HG03280 (cell line): ENCODE data around the gene FADS3.
"Not testable (repeated sequence)": the region's sequence is repeated elsewhere in the genome, so short reads cannot be mapped to it uniquely, and the experiment has no call there.

ENCODE experiments used
- ATAC-seq: cut with Tn5 transposase; IDR thresholded peaks from one replicate; pipeline ENCODE4 v1.9.1; 2021; ENCODE audit warnings: mild to moderate bottlenecking, moderate library complexity; ENCODE audit not compliant: unreplicated experiment

The FADS3 gene

DNA sequence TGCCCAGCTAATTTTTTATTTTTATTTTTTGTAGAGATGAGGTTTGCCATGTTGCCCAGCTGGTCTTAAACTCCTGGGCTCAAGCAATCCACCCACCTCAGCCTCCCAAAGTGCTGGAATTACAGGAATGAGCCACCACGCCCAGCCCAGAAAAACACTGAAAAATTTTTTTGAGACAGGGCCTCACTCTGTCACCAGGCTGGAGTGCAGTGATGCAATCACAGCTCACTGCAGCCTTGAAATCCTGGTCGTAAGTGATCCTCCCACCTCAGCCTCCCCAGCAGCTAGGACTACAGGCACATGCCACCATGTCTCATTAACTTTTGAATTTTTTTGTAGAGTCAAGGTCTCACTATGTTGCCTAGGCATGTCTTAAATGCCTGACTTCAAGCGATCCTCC, 9.1 kb downstream of the FADS3 start:
- not testable (repeated sequence) for ATAC-seq

DNA sequence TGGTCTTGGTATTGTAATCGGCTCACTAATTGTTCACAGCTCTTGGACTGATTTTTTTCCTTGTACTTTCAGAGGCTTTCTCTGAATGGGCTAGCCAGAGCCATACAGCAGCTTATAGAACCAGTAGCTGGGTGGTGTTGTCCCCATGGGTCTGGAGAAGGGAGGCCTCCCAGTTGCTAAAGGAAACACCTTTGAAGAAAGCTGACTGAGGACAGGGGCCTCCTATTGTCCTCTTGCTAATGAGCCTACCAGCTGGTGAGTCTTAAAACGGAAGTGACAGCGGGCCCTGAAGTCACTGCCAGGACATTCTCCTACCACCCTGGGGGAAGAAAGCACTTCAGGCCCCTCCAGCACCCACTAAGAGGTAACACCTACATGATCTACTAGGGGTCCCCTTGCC, 9.9 kb downstream of the FADS3 start:
- no peak for ATAC-seq

DNA sequence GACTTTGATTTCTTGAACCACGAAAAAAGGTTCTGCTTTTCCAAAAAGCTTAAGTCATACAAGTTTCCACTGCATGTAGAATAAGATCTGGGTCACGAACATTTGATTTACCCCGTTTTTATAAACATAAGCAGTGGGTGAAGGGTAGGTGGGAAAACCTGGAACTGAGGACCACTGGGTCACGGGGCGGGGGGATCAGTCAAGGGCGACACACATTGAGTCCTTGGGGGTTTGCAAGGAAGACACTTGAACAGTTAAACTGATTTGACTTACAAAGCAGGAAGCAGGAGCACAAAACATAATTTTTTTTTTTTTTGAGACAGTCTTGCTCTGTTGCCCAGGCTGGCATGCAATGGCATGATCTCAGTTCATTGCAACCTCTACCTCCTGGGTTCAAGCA, 10.9 kb downstream of the FADS3 start:
- no peak for ATAC-seq

DNA sequence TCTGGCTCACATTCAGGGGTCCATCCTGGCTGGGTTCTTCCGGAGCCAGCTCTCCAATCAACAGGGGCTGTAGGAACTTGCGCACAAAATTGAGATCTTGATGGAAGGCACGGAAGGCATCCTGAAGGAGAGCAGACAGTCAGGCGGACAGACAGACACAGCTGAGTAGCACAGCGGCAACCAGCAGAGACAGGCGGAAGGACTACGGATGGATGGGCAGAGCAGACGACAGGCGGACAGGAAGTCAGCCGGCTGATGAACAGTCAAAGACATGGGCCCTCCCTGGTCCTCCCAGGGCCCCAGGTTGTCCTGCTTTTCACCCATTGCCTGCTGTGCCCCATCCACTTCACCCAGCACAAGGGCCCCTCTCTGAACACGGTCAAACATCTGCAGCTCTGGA, 11.3 kb downstream of the FADS3 start:
- ATAC-seq: no peak

DNA sequence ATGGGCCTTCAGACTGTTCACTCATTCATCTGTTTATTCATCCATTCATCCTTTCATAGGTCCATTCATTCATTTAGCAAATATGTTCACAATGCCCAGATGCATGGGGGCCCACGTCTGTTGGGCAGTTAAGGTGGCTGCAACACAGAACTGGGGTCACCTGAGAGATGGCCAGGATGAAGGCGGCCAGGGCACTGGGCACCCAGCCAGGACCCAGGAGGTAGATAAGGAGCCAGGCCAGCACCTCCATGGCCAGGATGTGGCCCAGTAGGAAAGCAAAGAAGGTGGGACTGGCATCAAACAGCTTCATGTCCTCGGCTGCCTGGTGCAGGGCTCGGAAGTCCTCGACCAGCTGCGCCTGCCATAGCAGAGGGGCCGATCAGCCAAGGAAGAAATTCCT, 12.2 kb downstream of the FADS3 start:
- ATAC-seq: no peak

DNA sequence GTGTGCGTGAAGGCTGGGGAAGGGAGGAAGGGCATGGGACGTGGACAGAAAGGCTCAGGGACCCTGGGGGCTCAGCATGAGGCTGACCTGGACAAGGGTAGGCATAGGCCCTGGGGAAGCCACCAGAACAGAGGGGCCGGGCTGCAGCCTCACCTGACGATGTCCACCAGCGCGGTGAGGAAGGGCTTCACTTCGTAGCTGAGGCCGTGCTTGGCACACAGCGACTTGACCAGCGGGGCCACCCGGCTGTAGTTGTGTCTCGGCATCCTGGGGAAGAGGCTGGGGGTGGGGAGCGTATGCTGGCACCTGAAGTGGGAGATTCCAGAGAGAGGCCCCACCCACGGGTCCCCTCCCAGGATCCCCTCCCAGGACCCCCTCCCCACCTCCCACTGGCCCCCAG, 15.6 kb downstream of the FADS3 start:
- ATAC-seq: no peak

DNA sequence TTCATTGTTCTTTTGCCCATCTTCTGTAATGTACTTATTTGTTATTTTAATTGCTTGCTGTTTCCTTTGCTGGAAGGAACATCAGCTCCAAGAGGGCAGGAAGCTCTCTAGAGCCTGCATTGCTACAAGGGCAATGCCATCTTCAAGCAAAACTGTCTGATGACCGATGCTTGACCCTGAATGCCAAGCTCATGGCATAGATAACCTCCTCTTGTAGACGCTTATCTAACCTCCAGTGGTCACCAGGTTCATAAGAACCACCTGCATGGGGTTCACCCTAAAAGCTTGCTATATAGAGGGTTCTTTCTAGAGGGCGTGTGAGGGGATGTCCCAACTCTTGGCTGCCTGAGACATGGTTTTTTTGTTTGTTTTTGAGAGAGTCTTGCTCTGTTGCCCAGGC, 16.5 kb downstream of the FADS3 start:
- ATAC-seq: no peak

DNA sequence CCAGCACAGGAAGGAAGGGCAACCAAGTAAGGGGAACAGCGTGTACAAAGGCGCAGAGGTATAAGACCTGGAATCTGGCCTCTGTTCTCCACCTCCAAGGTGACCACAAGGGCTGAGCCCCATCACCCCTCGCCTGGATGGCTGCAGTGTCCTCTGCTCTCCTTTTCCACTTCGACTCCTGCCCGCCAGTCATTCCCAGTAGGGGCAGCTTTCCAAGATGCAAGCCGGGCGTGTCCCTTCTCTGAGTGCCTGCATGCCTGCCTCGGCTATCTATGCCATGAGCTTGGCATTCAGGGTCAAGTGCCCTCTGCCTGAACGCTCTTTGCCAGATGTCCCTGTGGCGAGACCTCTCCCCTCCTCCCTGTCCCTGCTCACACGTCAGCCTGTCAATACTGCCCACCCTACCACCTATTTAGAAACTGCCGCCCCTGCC, 17.0 kb downstream of the FADS3 start:
- no peak for ATAC-seq

DNA sequence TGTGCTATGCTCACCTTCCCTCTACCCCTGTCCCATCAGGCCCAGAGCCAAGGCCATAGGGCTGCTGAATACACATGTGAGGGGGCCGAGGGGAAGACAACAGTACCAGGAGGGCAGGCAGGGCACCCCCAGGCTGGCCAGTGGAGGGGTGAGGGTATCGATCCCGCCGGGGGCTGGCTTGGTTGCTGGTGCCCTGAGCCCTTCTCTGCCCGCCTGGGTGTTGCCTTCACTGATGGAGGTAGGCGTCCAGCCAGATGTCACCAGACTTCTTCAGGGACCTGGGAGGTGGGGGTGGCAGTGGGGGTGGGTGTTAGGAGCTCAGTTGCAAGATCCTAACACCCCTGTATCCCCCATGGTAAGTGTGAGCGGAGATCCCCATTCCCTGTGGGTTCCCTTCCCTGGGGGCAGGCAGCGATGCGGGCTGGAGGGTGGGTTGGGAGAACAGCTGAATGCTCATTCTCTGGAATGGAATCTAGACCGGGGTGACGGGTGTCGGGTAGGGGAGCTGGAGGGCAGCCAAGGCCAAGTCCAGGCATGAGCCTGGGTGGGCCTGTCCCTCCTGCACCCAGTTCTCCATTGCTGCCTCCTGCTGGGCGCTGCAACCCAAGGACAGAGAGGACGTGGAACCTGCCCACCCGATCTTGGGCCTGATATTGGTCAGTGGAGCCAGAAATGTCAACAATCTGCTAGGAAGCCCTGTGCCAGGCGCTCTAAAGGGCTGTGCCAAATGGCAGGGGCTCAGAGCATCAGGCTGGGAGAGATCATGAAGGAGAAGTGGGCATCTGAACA, 17.6 kb downstream of the FADS3 start:
- no peak for ATAC-seq

DNA sequence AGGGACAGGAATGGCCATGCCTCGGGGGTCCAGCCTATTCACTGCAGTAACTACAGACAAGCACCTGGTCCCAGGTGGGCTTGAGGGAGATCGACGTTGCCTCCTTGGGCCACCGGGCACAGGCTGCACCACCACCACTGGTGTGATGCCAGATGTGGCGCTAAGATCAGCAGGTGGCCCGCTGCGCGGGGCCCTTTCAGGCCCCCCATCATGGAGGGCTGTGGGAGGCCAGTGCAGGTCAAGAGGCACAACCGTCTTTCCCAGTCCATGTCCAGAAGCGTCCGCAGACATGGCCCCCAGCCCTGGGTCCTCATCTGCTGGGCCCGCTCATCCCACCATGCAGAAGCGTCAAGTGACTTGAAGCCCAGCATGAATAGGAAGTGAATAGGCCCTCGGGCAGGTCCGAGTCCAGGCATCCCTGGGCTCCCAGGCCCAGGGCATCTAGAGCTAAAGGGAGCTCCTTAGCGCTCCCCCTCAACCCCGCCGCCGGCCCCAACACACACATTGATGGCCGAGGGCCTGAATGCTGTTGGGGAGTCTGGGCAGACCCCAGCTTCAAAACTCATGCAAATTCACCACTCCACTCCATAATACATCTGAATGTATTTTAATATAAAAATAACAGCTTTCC, 18.3 kb downstream of the FADS3 start:
- no peak for ATAC-seq

DNA sequence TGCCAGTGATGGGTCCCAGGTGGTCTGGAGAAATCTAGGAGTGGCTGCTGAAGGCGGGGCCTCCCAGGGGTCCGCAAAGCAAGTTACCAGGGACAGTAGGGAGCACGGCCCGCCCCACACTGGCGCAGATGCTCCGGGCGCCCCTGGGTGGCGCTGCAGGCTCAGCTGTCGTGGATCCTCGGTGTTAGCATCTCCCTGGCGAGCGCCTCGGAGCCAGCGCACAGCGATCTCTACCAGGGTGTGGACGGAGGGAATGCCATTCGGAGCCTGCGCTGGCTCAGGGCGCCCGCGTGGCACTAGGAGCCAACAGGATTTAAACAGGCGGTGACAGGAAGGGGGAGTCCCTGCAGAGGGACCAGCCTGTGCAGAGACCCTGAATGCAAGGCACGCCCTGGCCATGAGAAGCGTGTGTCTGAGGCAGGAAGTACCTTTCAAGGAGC, 20.2 kb downstream of the FADS3 start:
- peak; percentile 84 for ATAC-seq

DNA sequence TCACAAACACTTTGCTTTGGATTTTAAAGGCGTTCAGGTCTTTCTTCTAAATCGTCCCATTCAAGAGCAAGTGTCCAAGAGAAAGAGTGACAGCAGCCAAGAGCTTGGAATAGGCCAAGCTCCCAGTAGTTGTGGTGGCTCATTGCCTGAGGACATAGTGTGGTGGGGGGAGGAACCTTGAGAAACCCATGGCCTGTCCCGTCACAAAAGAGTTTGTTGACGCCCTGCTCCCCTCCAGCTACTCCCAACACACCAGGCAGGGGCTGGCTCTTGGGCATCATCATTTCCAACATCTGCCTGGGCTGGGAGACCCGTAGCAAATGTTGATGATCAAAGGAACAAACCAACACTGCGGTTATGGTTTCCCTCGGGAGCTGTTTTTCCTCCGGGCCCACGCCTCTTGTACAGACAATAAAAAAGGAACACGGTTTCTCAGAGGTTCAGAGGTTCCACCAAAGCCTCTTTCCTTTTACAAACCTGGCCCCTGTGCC, 20.8 kb downstream of the FADS3 start:
- no peak for ATAC-seq

DNA sequence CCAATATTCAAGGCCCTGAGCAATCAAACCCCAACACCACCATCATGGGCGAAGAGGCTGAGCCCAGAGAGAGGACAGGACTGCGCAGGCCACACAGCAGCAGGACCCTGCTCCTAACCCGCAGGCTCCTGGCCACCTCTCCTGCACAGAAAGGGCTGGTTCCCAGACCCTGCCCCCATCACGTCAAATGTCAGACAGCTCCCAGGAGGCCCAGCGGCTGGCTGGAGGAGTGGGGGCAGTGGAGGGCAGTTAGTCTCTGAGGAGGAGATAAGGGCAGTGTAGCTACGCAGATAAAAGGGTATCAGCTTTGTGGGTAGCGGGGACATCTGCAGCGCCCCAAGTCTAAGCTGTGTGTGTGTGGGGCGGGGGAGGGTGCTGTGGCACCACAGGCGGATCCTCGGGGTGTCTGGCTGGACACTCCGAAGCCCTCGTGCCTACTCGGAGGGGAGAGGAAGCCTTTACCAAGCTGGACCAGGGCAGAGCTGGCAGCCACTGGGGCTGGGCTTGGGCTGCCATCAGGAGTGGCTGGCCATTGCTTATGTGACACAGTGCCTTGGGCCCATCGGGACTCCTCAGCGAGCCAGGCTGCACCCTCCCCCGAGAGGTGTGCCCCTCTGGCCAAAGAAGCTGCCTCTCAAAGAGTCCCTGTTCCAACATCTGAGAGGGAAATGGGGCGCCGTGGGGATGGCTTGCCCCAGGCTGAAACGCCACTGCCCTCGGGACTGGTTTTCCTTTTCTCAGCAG, 21.5 kb downstream of the FADS3 start:
- no peak for ATAC-seq

DNA sequence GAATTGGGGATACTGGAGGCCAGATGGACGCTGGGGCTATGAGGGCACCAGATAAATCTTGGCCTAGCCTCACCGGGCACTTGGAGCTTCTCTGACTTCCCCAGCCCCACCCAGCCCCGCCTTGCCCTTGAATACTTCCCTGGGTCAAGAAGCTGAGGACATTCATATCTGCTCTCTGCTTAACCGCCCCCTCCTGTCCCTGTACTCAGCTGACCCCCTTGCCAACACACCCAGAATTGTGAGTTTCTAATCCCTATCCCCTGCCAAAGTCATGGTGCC, 22.0 kb downstream of the FADS3 start:
- no peak for ATAC-seq

DNA sequence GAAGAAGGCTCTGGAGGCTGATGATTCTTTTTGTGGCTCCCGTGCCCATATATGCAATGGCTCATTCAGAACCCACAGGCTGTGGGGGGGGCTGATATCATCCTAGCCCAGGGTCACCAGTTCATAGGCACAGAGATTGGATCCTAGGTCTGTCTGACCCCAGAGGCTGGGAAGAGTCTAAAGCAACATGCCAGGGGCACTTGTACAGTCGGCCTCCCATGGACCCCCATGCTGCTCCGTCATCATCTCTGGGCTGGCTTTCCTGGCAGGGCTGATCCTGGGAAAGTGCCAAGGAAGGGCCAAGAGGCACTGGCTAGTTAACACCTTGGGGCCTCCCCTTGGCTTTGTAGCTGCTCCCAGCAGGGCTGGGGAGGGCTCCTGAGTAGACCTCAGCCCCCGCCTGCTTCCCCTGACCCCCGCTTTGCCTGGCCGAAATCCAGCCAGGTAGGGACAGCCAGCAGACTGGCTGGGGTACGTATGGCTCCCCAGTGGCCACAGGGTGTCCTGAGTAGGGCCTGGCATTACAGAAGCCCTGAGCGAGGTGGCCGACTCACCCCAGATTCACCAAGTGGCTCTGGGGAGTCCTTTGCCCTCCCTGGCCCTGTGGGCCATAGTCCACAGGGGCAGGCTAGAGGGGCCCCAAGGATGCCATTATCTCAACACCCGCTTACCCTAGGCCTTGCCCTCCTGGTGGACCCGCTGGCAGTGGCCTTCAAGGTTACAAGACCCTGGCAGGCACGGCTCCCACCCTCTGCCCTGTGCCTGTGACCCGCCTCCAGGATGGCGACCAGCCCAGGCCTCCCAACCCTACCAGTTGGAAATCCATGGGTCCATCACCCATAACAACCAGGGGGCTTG, 22.5 kb downstream of the FADS3 start:
- no peak for ATAC-seq

DNA sequence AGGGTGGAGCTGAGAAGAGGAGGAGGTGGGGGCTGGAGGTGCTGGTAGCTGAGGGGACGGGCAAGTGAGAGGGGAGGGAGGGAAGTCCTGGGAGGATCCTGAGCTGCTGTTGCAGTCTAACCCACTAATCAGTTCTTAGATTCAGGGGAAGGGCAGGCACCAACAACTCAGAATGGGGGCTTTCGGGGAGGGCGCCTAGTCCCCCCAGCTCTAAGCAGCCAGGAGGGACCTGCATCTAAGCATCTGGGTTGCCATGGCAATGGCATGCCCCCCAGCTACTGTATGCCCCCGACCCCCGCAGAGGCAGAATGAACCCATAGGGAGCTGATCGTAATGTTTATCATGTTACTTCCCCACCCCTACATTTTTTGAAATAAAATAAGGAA, 24.4 kb downstream of the FADS3 start:
- ATAC-seq: no peak

DNA sequence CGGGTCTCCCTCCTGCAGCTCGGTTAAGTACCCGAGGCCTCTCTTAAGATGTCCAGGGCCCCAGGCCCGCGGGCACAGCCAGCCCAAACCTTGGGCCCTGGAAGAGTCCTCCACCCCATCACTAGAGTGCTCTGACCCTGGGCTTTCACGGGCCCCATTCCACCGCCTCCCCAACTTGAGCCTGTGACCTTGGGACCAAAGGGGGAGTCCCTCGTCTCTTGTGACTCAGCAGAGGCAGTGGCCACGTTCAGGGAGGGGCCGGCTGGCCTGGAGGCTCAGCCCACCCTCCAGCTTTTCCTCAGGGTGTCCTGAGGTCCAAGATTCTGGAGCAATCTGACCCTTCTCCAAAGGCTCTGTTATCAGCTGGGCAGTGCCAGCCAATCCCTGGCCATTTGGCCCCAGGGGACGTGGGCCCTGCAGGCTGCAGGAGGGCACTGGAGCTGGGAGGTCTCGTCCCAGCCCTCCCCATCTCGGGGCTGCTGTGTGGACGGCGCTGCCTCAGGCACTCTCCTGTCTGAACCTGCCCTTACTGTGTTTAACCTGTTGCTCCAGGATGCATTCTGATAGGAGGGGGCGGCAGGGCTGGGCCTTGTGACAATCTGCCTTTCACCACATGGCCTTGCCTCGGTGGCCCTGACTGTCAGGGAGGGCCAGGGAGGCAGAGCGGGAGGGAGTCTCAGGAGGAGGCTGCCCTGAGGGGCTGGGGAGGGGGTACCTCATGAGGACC, 25.0 kb downstream of the FADS3 start:
- no peak for ATAC-seq

DNA sequence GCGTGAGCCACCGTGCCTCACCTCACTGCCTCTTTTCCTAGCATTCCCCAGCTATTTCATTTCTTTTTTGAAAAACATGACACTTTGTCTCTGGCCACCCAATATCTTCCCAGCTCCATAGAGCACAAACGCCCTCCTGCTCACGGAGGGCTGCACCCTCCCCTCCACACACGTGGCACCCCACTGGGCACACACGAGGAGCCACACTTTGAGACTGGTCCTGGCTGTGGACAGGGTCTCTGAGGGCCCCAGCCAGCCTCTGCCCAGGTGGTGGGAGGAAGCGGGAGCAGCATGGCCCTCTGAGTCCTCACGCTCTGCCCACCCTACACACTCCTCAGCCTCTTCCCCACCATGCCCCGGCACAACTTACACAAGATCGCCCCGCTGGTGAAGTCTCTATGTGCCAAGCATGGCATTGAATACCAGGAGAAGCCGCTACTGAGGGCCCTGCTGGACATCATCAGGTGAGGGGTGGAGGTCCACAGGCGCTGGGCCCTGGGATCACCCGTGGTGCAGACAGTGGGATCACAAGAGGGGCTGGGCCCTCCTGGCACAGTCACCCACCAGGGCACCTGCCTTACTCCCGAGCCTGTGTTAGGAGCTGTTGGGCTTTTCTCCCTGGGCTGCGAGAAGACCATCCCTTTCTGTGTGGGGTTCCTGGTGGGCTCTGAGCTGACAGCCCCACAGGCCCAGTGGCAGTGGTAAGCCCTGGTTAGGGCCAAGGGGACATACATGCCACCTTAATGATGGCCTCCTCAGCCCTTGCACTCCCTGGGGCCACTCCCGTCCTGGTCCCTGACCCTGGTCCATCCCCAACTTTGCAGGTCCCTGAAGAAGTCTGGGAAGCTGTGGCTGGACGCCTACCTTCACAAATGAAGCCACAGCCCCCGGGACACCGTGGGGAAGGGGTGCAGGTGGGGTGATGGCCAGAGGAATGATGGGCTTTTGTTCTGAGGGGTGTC, 26.2 kb downstream of the FADS3 start:
- no peak for ATAC-seq

DNA sequence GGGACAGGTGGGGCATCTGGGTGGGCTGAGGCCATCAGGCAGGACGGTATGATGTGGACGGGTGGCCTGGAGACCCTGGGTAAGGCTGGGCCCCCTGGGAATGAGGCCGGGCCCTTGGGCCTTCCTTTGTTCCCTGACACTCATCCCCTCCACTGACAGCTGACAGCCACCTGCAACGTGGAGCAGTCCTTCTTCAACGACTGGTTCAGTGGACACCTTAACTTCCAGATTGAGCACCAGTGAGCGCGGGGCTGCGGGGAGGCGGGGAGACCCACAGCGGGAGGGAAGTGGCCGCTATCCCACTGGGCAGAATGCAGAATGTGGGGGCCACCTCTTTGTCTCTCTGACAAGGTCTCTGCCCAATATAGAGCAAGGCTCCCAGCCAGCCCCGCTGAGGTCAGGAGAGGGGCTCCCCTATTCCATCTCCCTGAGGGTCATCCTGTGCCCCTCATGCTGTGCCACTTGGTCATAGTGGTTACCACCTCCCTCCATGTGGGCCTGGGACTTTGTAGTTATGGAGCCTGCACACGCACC, 27.7 kb downstream of the FADS3 start:
- ATAC-seq: no peak
